ENCODE measurements around the gene CARD6. TPM values are rescaled to one million over a fixed set of nuclear protein-coding genes. Genes with fewer than 3 reads are reported as not detected.
A peak's percentile ranks its signal among the peaks of the same experiment; 100 is the strongest.

Gene CARD6
- total and polyA plus RNA-seq, 8 donors = 5.9 to 28.9 (median 6.9) TPM

GRCh38 chr5:40829748-40830533 is 11.2 kb upstream of the CARD6 start:
- Histone ChIP-seq H3K4me3 (no peak overlapping the region), H3K27ac (no peak overlapping the region), H3K27me3 (no peaks in the 10 kb centered on the region), H3K9me3 (no peaks in the 10 kb centered on the region), H3K4me1 (peaks cover 23 to 30% of the 10 kb centered on the region in 2 donors), H3K36me3 (peaks cover 3 to 86% of the 10 kb centered on the region in 2 donors)
- ATAC-seq (no peak), DNase-seq (no peak)
- no peak for TF ChIP-seq CTCF (IDR thresholded peaks at IDR 0.05)
- intact Hi-C loops (cut with DNase I) = no loop called here

- Histone ChIP-seq H3K4me3 (peak overlapping the region in 1 of 2 donors; percentile 86), H3K9me3 (no peaks in the 10 kb centered on the region), H3K27ac (no peak overlapping the region), H3K4me1 (peaks cover 23 to 40% of the 10 kb centered on the region in 2 donors), H3K27me3 (no peaks in the 10 kb centered on the region), H3K36me3 (peaks cover 3 to 74% of the 10 kb centered on the region in 2 donors)
- ATAC-seq (no peak), DNase-seq (no peak)
- intact Hi-C loops (cut with DNase I) = no loop called here
- TF ChIP-seq CTCF (IDR thresholded peaks at IDR 0.05) = no peak
These were observed 9.6 kb upstream of the CARD6 start for GRCh38 chr5:40831346-40832210.

- DNase-seq = no peak
- peaks cover 23 to 40% of the 10 kb centered on the region in 2 donors for H3K4me1 ChIP-seq
- H3K4me3 ChIP-seq = peak overlapping the region in 1 of 2 donors; percentile 86
- no peaks in the 10 kb centered on the region for H3K9me3 ChIP-seq
- intact Hi-C loops (cut with DNase I) = no loop called here
- peaks cover 3 to 67% of the 10 kb centered on the region in 2 donors for H3K36me3 ChIP-seq
- no peak overlapping the region for H3K27ac ChIP-seq
- no peak for ATAC-seq
- no peaks in the 10 kb centered on the region for H3K27me3 ChIP-seq
- no peak for TF ChIP-seq CTCF (IDR thresholded peaks at IDR 0.05)
These were observed 8.8 kb upstream of the CARD6 start for GRCh38 chr5:40832345-40832744.

- Histone ChIP-seq H3K4me1 (peaks cover 23 to 40% of the 10 kb centered on the region in 2 donors), H3K9me3 (no peaks in the 10 kb centered on the region), H3K27me3 (no peaks in the 10 kb centered on the region), H3K27ac (peak overlapping the region in 1 of 2 donors; percentile 99), H3K36me3 (peaks cover 3 to 52% of the 10 kb centered on the region in 2 donors), H3K4me3 (peak overlapping the region; percentile 80 to 86)
- DNase-seq (no peak), ATAC-seq (no peak)
- intact Hi-C loops (cut with DNase I) = no loop called here
- TF ChIP-seq CTCF (IDR thresholded peaks at IDR 0.05) = no peak
These were observed 7.4 kb upstream of the CARD6 start for GRCh38 chr5:40833712-40834229.

Measured in left lung (tissue), 10 donors.